ENCODE data around the gene CCDC116.

DNA sequence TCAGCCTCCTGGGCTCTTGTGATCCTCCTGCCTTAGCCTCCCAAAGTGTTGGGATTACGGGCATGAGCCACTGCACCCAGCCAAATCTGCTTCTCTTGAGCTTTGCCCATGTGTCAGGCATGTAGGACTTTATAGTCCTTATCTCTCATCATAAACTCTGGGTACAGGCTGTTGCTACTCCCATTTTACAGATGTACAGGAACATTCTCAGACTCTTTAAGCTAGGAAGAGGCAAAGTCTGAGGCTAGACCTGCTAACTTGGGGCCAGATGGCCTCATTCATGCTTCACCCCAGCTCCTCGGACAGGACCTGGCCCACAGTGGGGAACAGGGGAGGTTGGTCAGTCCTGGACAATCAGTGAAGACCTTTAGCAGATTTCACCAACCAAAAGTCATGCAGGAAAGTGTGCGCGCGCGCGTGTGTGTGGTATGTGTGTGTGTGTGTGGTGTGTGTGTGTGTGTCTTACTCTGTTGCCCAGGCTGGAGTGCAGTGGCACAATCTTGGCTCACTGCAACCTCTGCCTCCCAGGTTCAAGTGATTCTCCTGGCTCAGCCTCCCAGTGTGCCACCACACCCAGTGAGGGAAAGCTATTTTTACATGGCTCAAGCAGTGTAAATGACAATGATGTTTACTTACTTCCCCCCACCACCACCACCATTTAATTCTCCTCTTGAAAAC is 26.5 kb upstream of the CCDC116 start:
- TF ChIP-seq POLR2AphosphoS5 (IDR thresholded peaks at IDR 0.05) = no peak
- TF ChIP-seq, protein P1, sequence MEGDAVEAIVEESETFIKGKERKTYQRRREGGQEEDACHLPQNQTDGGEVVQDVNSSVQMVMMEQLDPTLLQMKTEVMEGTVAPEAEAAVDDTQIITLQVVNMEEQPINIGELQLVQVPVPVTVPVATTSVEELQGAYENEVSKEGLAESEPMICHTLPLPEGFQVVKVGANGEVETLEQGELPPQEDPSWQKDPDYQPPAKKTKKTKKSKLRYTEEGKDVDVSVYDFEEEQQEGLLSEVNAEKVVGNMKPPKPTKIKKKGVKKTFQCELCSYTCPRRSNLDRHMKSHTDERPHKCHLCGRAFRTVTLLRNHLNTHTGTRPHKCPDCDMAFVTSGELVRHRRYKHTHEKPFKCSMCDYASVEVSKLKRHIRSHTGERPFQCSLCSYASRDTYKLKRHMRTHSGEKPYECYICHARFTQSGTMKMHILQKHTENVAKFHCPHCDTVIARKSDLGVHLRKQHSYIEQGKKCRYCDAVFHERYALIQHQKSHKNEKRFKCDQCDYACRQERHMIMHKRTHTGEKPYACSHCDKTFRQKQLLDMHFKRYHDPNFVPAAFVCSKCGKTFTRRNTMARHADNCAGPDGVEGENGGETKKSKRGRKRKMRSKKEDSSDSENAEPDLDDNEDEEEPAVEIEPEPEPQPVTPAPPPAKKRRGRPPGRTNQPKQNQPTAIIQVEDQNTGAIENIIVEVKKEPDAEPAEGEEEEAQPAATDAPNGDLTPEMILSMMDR (IDR thresholded peaks at IDR 0.05) = no peak

Data from prostate gland (tissue), 2 donors.